B cell (primary cell): Measurements from ENCODE around the gene ARR3.

ENCODE experiments used
- EZH2 ChIP-seq: IDR thresholded peaks from 2 replicates; pipeline ENCODE4 v1.6.1; 2012; ENCODE audit warnings: borderline replicate concordance, low read depth, mild to moderate bottlenecking, moderate library complexity, low read length; ENCODE audit not compliant: insufficient read depth, poor library complexity, severe bottlenecking
- TF ChIP-seq, protein P1 (sequence below): fragments of 200-600 bp; IDR thresholded peaks from one replicate; pipeline ENCODE4 v1.8.0; 2022; ENCODE audit warnings: antibody characterized with exemption, mild to moderate bottlenecking

GRCh38 chrX:70254909-70255308, 13.2 kb upstream of the ARR3 start:
- TF ChIP-seq, protein P1, sequence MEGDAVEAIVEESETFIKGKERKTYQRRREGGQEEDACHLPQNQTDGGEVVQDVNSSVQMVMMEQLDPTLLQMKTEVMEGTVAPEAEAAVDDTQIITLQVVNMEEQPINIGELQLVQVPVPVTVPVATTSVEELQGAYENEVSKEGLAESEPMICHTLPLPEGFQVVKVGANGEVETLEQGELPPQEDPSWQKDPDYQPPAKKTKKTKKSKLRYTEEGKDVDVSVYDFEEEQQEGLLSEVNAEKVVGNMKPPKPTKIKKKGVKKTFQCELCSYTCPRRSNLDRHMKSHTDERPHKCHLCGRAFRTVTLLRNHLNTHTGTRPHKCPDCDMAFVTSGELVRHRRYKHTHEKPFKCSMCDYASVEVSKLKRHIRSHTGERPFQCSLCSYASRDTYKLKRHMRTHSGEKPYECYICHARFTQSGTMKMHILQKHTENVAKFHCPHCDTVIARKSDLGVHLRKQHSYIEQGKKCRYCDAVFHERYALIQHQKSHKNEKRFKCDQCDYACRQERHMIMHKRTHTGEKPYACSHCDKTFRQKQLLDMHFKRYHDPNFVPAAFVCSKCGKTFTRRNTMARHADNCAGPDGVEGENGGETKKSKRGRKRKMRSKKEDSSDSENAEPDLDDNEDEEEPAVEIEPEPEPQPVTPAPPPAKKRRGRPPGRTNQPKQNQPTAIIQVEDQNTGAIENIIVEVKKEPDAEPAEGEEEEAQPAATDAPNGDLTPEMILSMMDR, result no peak
- no peak for TF ChIP-seq EZH2
